HFF-Myc (cell line): ENCODE measurements around the gene DDX42.
A peak's percentile ranks its signal among the peaks of the same experiment; 100 is the strongest.
"Not testable (repeated sequence)": the region's sequence is repeated elsewhere in the genome, so short reads cannot be mapped to it uniquely, and the experiment has no call there.

Source experiments
- DNase-seq: peaks from one replicate; pipeline ENCODE4 v3.0.0-alpha.2; 2011; ENCODE audit warnings: low read depth; ENCODE audit errors: extremely low read depth
- H3K4me3 ChIP-seq: replicated peaks from 2 replicates; pipeline ENCODE4 v1.5.1; 2011; ENCODE audit warnings: low read depth, mild to moderate bottlenecking, control low read depth, low read length
- TF ChIP-seq, protein P1 (sequence below): IDR thresholded peaks from 2 replicates; pipeline ENCODE4 v1.5.1; 2012; ENCODE audit warnings: mild to moderate bottlenecking, low read depth, low read length, control low read depth; ENCODE audit errors: missing control alignments

Gene DDX42

GRCh38 chr17:63786971-63787711 is 13.2 kb downstream of the DDX42 start:
- TF ChIP-seq, protein P1, sequence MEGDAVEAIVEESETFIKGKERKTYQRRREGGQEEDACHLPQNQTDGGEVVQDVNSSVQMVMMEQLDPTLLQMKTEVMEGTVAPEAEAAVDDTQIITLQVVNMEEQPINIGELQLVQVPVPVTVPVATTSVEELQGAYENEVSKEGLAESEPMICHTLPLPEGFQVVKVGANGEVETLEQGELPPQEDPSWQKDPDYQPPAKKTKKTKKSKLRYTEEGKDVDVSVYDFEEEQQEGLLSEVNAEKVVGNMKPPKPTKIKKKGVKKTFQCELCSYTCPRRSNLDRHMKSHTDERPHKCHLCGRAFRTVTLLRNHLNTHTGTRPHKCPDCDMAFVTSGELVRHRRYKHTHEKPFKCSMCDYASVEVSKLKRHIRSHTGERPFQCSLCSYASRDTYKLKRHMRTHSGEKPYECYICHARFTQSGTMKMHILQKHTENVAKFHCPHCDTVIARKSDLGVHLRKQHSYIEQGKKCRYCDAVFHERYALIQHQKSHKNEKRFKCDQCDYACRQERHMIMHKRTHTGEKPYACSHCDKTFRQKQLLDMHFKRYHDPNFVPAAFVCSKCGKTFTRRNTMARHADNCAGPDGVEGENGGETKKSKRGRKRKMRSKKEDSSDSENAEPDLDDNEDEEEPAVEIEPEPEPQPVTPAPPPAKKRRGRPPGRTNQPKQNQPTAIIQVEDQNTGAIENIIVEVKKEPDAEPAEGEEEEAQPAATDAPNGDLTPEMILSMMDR, result no peak
- DNase-seq, result no peak
- no peak overlapping the region for H3K4me3 ChIP-seq

DNA sequence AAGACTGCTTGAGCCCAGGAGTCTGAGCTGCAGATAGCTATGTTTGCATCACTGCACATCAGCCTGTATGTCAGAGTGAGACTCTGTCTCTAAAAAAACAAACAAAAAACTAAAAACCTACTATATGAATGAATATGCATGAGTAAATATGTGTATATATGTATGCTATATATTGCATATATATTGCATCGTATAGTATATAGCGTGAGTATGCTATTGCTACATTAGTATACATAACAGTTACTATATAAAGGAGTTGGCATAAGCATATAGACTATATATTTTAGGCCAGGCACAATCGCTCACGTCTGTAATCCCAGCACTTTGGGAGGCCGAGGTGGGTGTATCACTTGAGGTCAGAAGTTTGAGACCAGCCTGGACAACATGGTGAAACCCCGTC is 16.1 kb downstream of the DDX42 start:
- no peak overlapping the region for H3K4me3 ChIP-seq
- DNase-seq, result no peak
- TF ChIP-seq, protein P1, result no peak

DNA sequence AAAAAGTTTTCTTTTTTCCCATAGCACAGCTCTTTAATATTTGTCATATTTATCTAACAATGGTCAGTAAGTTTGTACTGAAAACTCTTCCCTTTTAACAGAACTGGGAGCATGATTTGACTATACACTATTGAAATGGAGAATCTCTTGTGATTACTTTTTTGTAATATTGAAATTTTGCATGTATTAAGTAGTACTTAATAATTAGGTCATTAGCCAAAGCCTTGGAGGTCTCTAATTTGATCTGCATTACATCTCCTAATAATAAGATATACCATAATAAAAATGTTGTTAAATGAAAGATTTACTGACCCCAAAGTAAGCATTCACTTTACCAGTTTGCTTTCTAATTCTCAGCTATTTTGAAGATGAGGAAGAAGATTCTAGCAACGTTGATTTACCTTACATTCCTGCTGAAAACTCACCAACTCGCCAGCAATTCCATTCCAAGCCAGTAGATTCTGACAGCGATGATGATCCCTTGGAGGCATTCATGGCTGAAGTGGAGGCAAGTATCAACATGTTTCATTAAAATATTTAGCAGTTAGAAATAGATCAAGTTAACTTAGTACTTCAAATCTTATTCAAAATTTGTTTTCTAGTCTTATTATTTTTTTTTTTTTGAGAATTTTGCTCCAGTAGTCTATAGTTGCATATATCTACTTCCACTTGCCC is 18.2 kb downstream of the DDX42 start:
- TF ChIP-seq, protein P1, result no peak
- DNase-seq, result no peak
- H3K4me3 ChIP-seq, result no peak overlapping the region

DNA sequence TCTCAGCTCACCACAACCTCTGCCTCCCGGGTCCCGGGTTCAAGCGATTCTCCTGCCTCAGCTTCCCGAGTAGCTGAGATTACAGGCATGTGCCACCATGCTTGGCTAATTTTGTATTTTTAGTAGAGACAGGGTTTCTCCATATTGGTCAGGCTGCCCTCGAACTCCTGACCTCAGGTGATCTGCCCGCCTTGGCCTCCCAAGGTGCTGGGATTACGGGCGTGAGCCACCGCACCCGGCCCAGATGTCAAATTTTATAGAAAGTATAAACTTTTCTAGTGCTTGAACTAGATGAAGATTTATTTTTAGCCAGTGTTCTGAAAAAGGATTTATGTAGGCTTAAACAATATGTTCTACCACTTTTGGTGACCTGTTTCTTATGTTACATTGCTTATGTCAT is 22.4 kb downstream of the DDX42 start:
- DNase-seq, result not testable (repeated sequence)

GRCh38 chr17:63798572-63799106 is 24.7 kb downstream of the DDX42 start:
- DNase-seq, result peak; percentile 60
- no peak overlapping the region for H3K4me3 ChIP-seq
- TF ChIP-seq, protein P1, result no peak

More for the DNA sequence above, 22.4 kb downstream of the DDX42 start:
- H3K4me3 ChIP-seq, result not testable (repeated sequence)

DNA sequence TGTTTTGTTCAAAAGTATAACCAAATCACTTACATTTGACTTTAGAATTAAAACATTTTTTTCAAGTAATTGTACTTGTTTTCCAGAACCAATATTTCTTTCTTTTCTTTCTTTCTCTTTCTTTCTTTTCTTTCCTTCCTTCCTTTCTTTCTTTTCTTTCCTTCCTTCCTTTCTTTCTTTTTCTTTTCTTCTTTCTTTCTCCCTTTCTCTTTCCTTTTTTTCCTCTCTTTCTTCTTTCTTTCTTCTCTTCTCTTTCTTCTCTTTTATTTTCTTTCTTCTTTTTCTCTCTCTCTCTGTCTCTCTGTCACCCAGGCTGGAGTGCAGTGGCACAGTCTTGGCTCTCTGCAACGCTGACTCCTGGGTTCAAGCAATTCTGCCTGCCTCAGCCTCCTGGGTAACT is 26.8 kb downstream of the DDX42 start:
- DNase-seq, result no peak
- no peak overlapping the region for H3K4me3 ChIP-seq
- TF ChIP-seq, protein P1, result no peak

GRCh38 chr17:63804328-63804727 is 30.4 kb downstream of the DDX42 start:
- TF ChIP-seq, protein P1, result no peak
- DNase-seq, result no peak
- H3K4me3 ChIP-seq, result no peak overlapping the region
